ENCODE results near the gene UPF3A.

Gene UPF3A

DNA sequence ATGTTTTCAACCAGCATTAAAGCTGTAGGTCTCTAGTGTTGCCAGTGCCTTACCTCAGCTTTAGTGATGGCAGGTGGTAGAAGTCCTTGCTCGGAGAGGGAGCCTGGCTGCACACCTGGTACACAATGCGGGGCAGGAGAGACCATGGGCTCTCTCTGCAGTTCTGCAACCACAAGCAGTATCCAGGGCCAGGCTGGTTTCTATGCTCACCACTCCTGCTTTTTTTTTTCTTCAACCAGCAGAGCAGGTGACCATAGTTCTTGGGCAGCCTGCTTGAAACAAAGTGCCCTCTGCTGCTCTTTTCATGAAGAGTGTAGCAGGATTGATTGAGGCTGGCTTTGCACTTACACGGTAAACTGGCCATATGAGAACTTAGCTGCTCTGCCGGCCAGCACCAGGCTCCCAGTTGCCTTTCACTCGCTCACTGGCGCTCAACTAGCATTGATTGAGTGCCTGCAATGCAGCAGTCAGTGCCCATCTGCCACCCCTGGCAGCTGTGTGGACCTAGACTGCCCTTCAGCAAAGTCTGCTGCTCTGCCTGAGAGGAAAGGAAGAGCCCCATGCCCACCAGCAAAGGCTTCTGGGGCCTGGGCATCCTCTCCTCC lies 28.5 kb downstream of the UPF3A start:
- no peak for TF ChIP-seq CTCF (IDR thresholded peaks at IDR 0.05; ENCODE audit: extremely low read depth, missing control alignments)
- DNase-seq (ENCODE audit: low spot score): no peak

DNA sequence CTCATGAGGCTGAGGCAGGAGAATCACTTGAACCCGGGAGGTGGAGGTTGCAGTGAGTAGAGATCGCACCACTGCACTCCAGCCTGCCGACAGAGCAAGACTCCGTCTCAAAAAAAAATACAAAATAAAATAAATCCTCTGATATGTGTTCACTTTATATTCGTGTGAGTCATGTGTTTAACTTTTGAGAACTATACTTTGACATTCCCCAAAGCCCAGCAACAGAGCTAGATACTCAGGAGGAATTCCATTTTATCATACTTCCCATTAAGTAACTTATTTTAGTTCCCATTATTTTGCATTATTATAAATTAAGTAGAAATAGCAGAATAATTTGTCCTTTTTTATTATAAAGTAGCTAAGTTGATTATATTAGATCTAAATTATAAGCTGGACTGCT lies 29.6 kb downstream of the UPF3A start:
- no peak for TF ChIP-seq CTCF (IDR thresholded peaks at IDR 0.05; ENCODE audit: extremely low read depth, missing control alignments)
- no peak for DNase-seq (ENCODE audit: low spot score)

GRCh38 chr13:114311387-114311786 lies 30.0 kb downstream of the UPF3A start:
- no peak for TF ChIP-seq CTCF (IDR thresholded peaks at IDR 0.05; ENCODE audit: extremely low read depth, missing control alignments)

GRCh38 chr13:114311908-114312307 lies 30.5 kb downstream of the UPF3A start:
- no peak for DNase-seq (ENCODE audit: low spot score)
- TF ChIP-seq CTCF (IDR thresholded peaks at IDR 0.05; ENCODE audit: extremely low read depth, missing control alignments): no peak

More at GRCh38 chr13:114311387-114311786, 30.0 kb downstream of the UPF3A start:
- no peak for DNase-seq (ENCODE audit: low spot score)

DNA sequence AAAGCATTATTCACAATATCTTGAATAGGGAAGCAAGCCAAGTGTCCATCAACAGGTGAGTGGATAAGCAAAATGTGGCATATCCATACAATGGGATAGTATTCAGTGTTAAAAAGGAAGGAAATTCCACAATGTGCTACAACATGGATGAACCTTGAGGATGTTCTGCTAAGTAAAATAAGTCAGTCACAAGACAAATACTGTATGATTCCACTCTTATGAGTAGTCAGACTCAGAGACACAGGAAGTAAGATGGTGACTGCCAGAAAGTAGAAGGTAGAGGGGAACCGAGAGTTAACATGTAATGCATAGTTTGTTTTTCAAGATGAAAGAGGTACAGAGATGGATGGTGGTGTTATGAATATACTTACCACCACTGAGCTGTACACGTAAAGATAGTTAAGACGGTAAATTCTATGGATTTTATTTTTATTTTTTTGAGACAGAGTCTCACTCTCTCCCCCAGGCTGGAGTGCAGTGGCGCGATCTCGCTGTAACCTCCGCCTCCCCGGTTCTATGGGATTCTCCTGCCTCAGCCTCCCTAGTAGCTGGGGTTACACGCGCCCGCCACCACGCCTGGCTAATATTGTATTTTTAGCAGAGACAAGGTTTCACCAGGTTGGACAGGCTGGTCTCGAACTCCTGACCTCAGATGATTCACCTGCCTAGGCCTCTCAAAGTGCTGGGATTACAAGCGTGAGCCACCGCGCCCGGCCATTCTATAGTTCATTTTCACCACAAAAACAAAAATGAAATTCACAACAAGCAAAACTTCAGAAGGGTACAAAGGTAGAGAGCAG lies 31.9 kb downstream of the UPF3A start:
- peak; percentile 71 for DNase-seq (ENCODE audit: low spot score)
- TF ChIP-seq CTCF (IDR thresholded peaks at IDR 0.05; ENCODE audit: extremely low read depth, missing control alignments): no peak

DNA sequence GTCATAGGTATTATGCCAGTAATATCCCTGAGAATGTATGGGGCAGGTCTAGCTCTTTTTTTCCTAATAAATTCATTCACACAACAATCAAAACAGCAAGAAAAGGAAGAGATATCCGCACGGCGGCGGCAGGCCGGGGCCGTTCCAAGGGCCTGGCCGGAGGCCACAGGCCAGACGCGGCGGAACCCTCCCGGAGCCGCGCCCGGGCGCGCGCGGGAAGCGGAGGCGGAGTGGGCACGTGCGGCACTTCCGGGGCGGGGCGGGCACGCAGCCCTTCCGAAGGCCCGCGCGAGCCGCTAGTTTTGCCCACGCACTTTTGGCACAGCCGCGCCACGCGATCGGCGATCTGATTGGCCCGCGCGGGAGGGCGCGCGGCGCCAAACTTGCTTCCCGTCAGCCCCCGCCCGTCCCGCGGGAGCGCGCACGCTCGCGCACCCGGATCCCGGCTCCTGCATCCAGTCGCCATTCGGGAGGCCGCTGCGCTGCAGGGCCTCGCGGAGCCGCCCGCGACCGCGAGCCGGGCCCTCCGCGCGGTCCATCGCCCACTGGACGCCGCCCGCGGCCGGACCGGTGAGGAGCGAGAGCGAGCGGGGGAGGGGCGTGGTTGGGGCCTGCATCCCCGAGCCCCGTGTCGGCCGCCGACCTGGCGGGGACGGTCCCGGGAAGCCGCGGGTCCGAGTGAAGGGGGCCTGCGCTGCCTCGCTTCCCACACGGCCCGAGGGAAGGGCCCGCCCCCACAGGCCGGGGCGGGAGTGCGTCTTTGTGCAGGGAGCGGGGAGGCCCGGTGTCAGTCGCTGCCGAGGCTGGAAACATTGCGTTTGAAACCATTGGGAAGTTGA lies 32.9 kb downstream of the UPF3A start, which contains the start of gene CHAMP1:
Gene CHAMP1 (plus strand): TSS at position 430 of the 839 bp plus-strand sequence. CDS start 9,340 bp downstream, outside the sequence.
- peak; percentile 97 for DNase-seq (ENCODE audit: low spot score)
- no peak for TF ChIP-seq CTCF (IDR thresholded peaks at IDR 0.05; ENCODE audit: extremely low read depth, missing control alignments)

Measured in GM20000 (cell line).